Fibroblast of villous mesenchyme (primary cell): ENCODE measurements around the gene MDP1. TPM values are rescaled to one million over a fixed set of nuclear protein-coding genes. Genes with fewer than 3 reads are reported as not detected.

Experiments used
- DNase-seq: peaks from one replicate; pipeline ENCODE4 v3.0.0-alpha.2; 2010; ENCODE audit warnings: low read depth
- H3K4me3 ChIP-seq: 2 replicates; pipeline ENCODE4 v1.5.1; 2011; ENCODE audit warnings: low read depth, mild to moderate bottlenecking, low read length
- CTCF ChIP-seq: IDR thresholded peaks from 2 replicates; pipeline ENCODE4 v1.5.1; 2012; ENCODE audit warnings: low read depth, mild to moderate bottlenecking, low read length; ENCODE audit not compliant: insufficient read depth
- total RNA-seq: library from RNA; depleted of rRNA; stranded (reverse); fragments of >200 nt; gene quantifications from 2 replicates; pipeline ENCODE4 v1.2.3, GENCODE V29; 2012

MDP1 gene
- total RNA-seq, 1 donor = 8.6 TPM

GRCh38 chr14:24186831-24187538 is 28.9 kb downstream of the MDP1 start:
- no peak for TF ChIP-seq CTCF
- no peak overlapping the region for H3K4me3 ChIP-seq
- no peak for DNase-seq

GRCh38 chr14:24185741-24186140 is 30.1 kb downstream of the MDP1 start:
- no peak for DNase-seq
- H3K4me3 ChIP-seq = no peak overlapping the region
- TF ChIP-seq CTCF = no peak

GRCh38 chr14:24185026-24185425 is 30.8 kb downstream of the MDP1 start:
- no peak overlapping the region for H3K4me3 ChIP-seq
- no peak for DNase-seq
- TF ChIP-seq CTCF = no peak

GRCh38 chr14:24184104-24184970 is 31.5 kb downstream of the MDP1 start:
- H3K4me3 ChIP-seq = no peak overlapping the region
- TF ChIP-seq CTCF = no peak
- DNase-seq = no peak

- no peak for DNase-seq
- TF ChIP-seq CTCF = no peak
- H3K4me3 ChIP-seq = no peak overlapping the region
These were observed 32.8 kb downstream of the MDP1 start for GRCh38 chr14:24183014-24183481.

GRCh38 chr14:24182110-24182882 is 33.6 kb downstream of the MDP1 start:
- DNase-seq = no peak
- no peak overlapping the region for H3K4me3 ChIP-seq
- no peak for TF ChIP-seq CTCF
